H9 (cell line): ENCODE data around the gene CFDP1. TPM values are rescaled to one million over a fixed set of nuclear protein-coding genes. Genes with fewer than 3 reads are reported as not detected.

Source experiments
- DNase-seq: peaks from one replicate; pipeline ENCODE4 v3.0.0-alpha.2; 2017
- H2AFZ ChIP-seq: one replicate; pipeline ENCODE4 v1.6.1; 2013; ENCODE audit warnings: mild to moderate bottlenecking, low read length, control low read depth, moderate library complexity
- H2AK5ac ChIP-seq: 2 replicates; pipeline ENCODE4 v1.6.1; 2013; ENCODE audit warnings: low read length, control low read depth, mixed read lengths; ENCODE audit not compliant: insufficient read length
- H2BK120ac ChIP-seq: one replicate; pipeline ENCODE4 v1.6.1; 2013; ENCODE audit warnings: low read depth, mild to moderate bottlenecking, low read length, control low read depth, inconsistent platforms; ENCODE audit not compliant: poor library complexity, severe bottlenecking
- H2BK12ac ChIP-seq: 2 replicates; pipeline ENCODE4 v1.6.1; 2013; ENCODE audit warnings: low read length, control low read depth, mixed read lengths, low read depth; ENCODE audit not compliant: insufficient read length
- H2BK15ac ChIP-seq: 2 replicates; pipeline ENCODE4 v1.6.1; 2013; ENCODE audit warnings: low read depth, low read length, control low read depth
- H2BK20ac ChIP-seq: one replicate; pipeline ENCODE4 v1.6.1; 2013; ENCODE audit warnings: low read depth, mild to moderate bottlenecking, low read length, control low read depth, inconsistent platforms; ENCODE audit not compliant: poor library complexity, severe bottlenecking
- H2BK5ac ChIP-seq: 2 replicates; pipeline ENCODE4 v1.6.1; 2013; ENCODE audit warnings: low read length, control low read depth, mixed read lengths; ENCODE audit not compliant: insufficient read length
- H3K14ac ChIP-seq: 2 replicates; pipeline ENCODE4 v1.6.1; 2013; ENCODE audit warnings: low read length, control low read depth; ENCODE audit not compliant: insufficient read depth
- H3K18ac ChIP-seq: 2 replicates; pipeline ENCODE4 v1.6.1; 2013; ENCODE audit warnings: low read depth, mild to moderate bottlenecking, mixed read lengths, low read length, control low read depth; ENCODE audit not compliant: insufficient read length
- H3K23ac ChIP-seq: 2 replicates; pipeline ENCODE4 v1.6.1; 2013; ENCODE audit warnings: low read length, control low read depth, mixed read lengths, low read depth; ENCODE audit not compliant: insufficient read length
- H3K23me2 ChIP-seq: 2 replicates; pipeline ENCODE4 v1.6.1; 2013; ENCODE audit warnings: low read depth, mild to moderate bottlenecking, mixed read lengths, low read length, control low read depth; ENCODE audit not compliant: insufficient read length, poor library complexity, severe bottlenecking
- H3K27ac ChIP-seq: 2 replicates; pipeline ENCODE4 v1.5.1; 2013; ENCODE audit warnings: low read length, control low read depth, mixed read lengths, low read depth; ENCODE audit not compliant: insufficient read length
- H3K27me3 ChIP-seq: 2 replicates; pipeline ENCODE4 v1.6.1; 2013; ENCODE audit warnings: low read length, control low read depth, inconsistent platforms; ENCODE audit not compliant: insufficient read depth
- H3K4ac ChIP-seq: 2 replicates; pipeline ENCODE4 v1.6.1; 2013; ENCODE audit warnings: low read depth, mild to moderate bottlenecking, control low read depth, inconsistent platforms, low read length, moderate library complexity
- H3K4me1 ChIP-seq: 2 replicates; pipeline ENCODE4 v1.6.1; 2013; ENCODE audit warnings: low read length, control low read depth, inconsistent platforms; ENCODE audit not compliant: insufficient read depth
- H3K4me2 ChIP-seq: 2 replicates; pipeline ENCODE4 v1.6.1; 2013; ENCODE audit warnings: low read length, control low read depth, mixed read lengths; ENCODE audit not compliant: insufficient read length, insufficient read depth
- H3K56ac ChIP-seq: 2 replicates; pipeline ENCODE4 v1.6.1; 2013; ENCODE audit warnings: low read depth, mild to moderate bottlenecking, mixed read lengths, low read length, control low read depth; ENCODE audit not compliant: insufficient read length
- H3K79me1 ChIP-seq: 2 replicates; pipeline ENCODE4 v1.6.1; 2013; ENCODE audit warnings: low read depth, mild to moderate bottlenecking, moderate library complexity, low read length, control low read depth, inconsistent platforms; ENCODE audit not compliant: insufficient read depth, poor library complexity, severe bottlenecking
- H3K79me2 ChIP-seq: 2 replicates; pipeline ENCODE4 v1.6.1; 2013; ENCODE audit warnings: low read length, control low read depth, inconsistent platforms; ENCODE audit not compliant: insufficient read depth
- H3K9ac ChIP-seq: 2 replicates; pipeline ENCODE4 v1.6.1; 2013; ENCODE audit warnings: low read length, control low read depth, mixed read lengths; ENCODE audit not compliant: insufficient read length; ENCODE audit errors: extremely low read depth
- H3K9me3 ChIP-seq: one replicate; pipeline ENCODE4 v1.6.1; 2013; ENCODE audit warnings: low read depth, low read length, inconsistent platforms; ENCODE audit not compliant: control insufficient read depth
- H3T11ph ChIP-seq: one replicate; pipeline ENCODE4 v1.6.1; 2013; ENCODE audit warnings: mild to moderate bottlenecking, low read length, control low read depth, inconsistent platforms
- H4K20me1 ChIP-seq: one replicate; pipeline ENCODE4 v1.6.1; 2013; ENCODE audit not compliant: control insufficient read depth, insufficient read length, insufficient read depth
- H4K5ac ChIP-seq: 2 replicates; pipeline ENCODE4 v1.6.1; 2013; ENCODE audit warnings: low read depth, mild to moderate bottlenecking, mixed read lengths, low read length, control low read depth; ENCODE audit not compliant: insufficient read length
- H4K8ac ChIP-seq: replicated peaks from 2 replicates; pipeline ENCODE4 v1.6.1; 2013; ENCODE audit warnings: low read length, control low read depth, mixed read lengths, low read depth; ENCODE audit not compliant: insufficient read length
- H4K91ac ChIP-seq: 2 replicates; pipeline ENCODE4 v1.6.1; 2013; ENCODE audit warnings: low read depth, mild to moderate bottlenecking, moderate library complexity, mixed read lengths, low read length, control low read depth; ENCODE audit not compliant: insufficient read length
- H3K27ac Mint-ChIP-seq, 3 experiments: 2 replicates in 2 of 3; 3 replicates in 1 of 3; pipeline ENCODE4 v1.8.0; 2020 to 2021; ENCODE audit warnings: mixed read lengths in 3 of 3, mild to moderate bottlenecking in 1 of 3, moderate library complexity in 1 of 3
- H3K27me3 Mint-ChIP-seq: 2 replicates; pipeline ENCODE4 v1.8.0; 2021; ENCODE audit warnings: low read depth, mild to moderate bottlenecking, moderate library complexity, mixed read lengths
- H3K36me3 Mint-ChIP-seq, 3 experiments: 2 replicates in 2 of 3; 3 replicates in 1 of 3; pipeline ENCODE4 v1.8.0; 2020 to 2021; ENCODE audit warnings: low read depth in 3 of 3, mixed read lengths in 3 of 3; ENCODE audit not compliant: insufficient read depth in 1 of 3
- H3K4me1 Mint-ChIP-seq, 2 experiments: 2 replicates each; pipeline ENCODE4 v1.8.0; 2020; ENCODE audit warnings: mixed read lengths in 2 of 2
- H3K4me3 Mint-ChIP-seq, 2 experiments: 2 replicates in 1 of 2; 3 replicates in 1 of 2; pipeline ENCODE4 v1.8.0; 2020 to 2021; ENCODE audit warnings: mild to moderate bottlenecking in 2 of 2, mixed read lengths in 2 of 2, moderate library complexity in 1 of 2
- H3K9me3 Mint-ChIP-seq, 2 experiments: 2 replicates in 1 of 2; 3 replicates in 1 of 2; pipeline ENCODE4 v1.8.0; 2020; ENCODE audit warnings: mild to moderate bottlenecking in 2 of 2, mixed read lengths in 2 of 2, moderate library complexity in 1 of 2
- CTCF ChIP-seq: fragments of 200-600 bp; sonication (generic); conservative IDR thresholded peaks from 3 replicates; pipeline ENCODE4 v1.8.0; 2021; ENCODE audit warnings: antibody characterized with exemption, mild to moderate bottlenecking
- WGBS: extraction: QIAGEN DNeasy Blood & Tissue Kit; methylation state at CpG from one replicate; pipeline ENCODE4 v1.1.7; 2013; ENCODE audit warnings: missing lambda C conversion rate, low lambda C conversion rate, mixed read lengths; ENCODE audit not compliant: insufficient read length; ENCODE audit errors: extremely low coverage; 5-methylcytosine and 5-hydroxymethylcytosine counted together
- total RNA-seq: library from RNA; stranded (reverse); gene quantifications from 2 replicates; pipeline ENCODE4 v1.2.1, GENCODE V29; 2021

CFDP1 gene
- total RNA-seq, 1 experiment from 2014 or later: 89.2 TPM

GRCh38 chr16:75420987-75421819 is 12.1 kb downstream of the CFDP1 start:
- no peak overlapping the region for H3K23ac ChIP-seq
- H3K23me2 ChIP-seq: no peaks in the 10 kb centered on the region
- H4K8ac ChIP-seq: no peak overlapping the region
- H2BK12ac ChIP-seq: no peak overlapping the region
- WGBS: no CpG with 5 or more reads among the region's 8 CpGs
- no peaks in the 10 kb centered on the region; the same call in 1 of the 2 replicates for H3K4me1 ChIP-seq
- Mint-ChIP-seq H3K27ac (peak overlapping the region; percentile 83 to 95 (median 94); a peak in 6 of 7 replicates), H3K36me3 (peaks cover 0 to 1% (median 0%) of the 10 kb centered on the region in 3 experiments; a peak in 2 of 7 replicates), H3K9me3 (no peaks in the 10 kb centered on the region), H3K27me3 (no peaks in the 10 kb centered on the region), H3K4me3 (peak overlapping the region in 1 of 2 experiments; percentile 66; a peak in 4 of 5 replicates), H3K4me1 (peaks cover 35 to 39% of the 10 kb centered on the region in 2 experiments)
- H4K91ac ChIP-seq: no peak overlapping the region
- no peak overlapping the region for H2AFZ ChIP-seq
- peak; percentile 90 for DNase-seq
- H2BK5ac ChIP-seq: no peak overlapping the region
- peak overlapping the region; percentile 33 for H3K27ac ChIP-seq
- H3T11ph ChIP-seq: no peak overlapping the region
- no peak overlapping the region for H3K14ac ChIP-seq
- H3K79me2 ChIP-seq: peaks cover 17% of the 10 kb centered on the region; the same call in 1 of the 2 replicates
- peak overlapping the region; percentile 23 for H3K4me2 ChIP-seq
- H2AK5ac ChIP-seq: no peak overlapping the region
- no peak overlapping the region for H3K18ac ChIP-seq
- peaks cover 9% of the 10 kb centered on the region for H3K79me1 ChIP-seq
- H3K9me3 ChIP-seq: no peaks in the 10 kb centered on the region
- H4K20me1 ChIP-seq: no peaks in the 10 kb centered on the region
- H4K5ac ChIP-seq: no peak overlapping the region
- no peak overlapping the region for H3K4ac ChIP-seq
- no peak for TF ChIP-seq CTCF
- no peak overlapping the region for H3K56ac ChIP-seq
- no peaks in the 10 kb centered on the region for H3K27me3 ChIP-seq
- no peak overlapping the region for H2BK15ac ChIP-seq
- no peak overlapping the region for H3K9ac ChIP-seq
- H2BK120ac ChIP-seq: no peak overlapping the region
- H2BK20ac ChIP-seq: no peak overlapping the region
